Measurements from ENCODE around the gene TSTD1.

TSTD1 gene

GRCh38 chr1:161051219-161051618 is 12.5 kb upstream of the TSTD1 start:
- no peak overlapping the region for H3K23ac ChIP-seq (ENCODE audit: low read length)

GRCh38 chr1:161048949-161049722 is 10.4 kb upstream of the TSTD1 start:
- Histone ChIP-seq H2BK5ac (ENCODE audit: low read depth, low read length, poor library complexity) (no peak overlapping the region), H3K9me3 (ENCODE audit: insufficient read depth, low read depth, low read length) (peaks cover 16% of the 10 kb centered on the region), H4K12ac (ENCODE audit: low read depth, low read length) (no peak overlapping the region), H3K79me2 (ENCODE audit: control insufficient read depth, insufficient read depth, low read length, poor library complexity) (peaks cover 9% of the 10 kb centered on the region), H3K27me3 (ENCODE audit: insufficient read depth, low read length) (no peaks in the 10 kb centered on the region), H2AFZ (ENCODE audit: insufficient read depth, low read length, poor library complexity) (no peak overlapping the region), H3K14ac (ENCODE audit: low read length) (no peak overlapping the region), H3K18ac (ENCODE audit: low read length) (no peak overlapping the region), H2BK120ac (ENCODE audit: insufficient read depth, low read length, poor library complexity) (no peak overlapping the region), H3K27ac (ENCODE audit: low read depth, low read length) (no peak overlapping the region), H3K23ac (ENCODE audit: low read length) (no peak overlapping the region), H3K9ac (ENCODE audit: low read length) (no peak overlapping the region), H3K79me1 (ENCODE audit: low read length) (peaks cover 12% of the 10 kb centered on the region), H2BK12ac (ENCODE audit: low read length) (no peak overlapping the region), H4K8ac (ENCODE audit: low read depth, low read length) (no peak overlapping the region), H2AK5ac (ENCODE audit: low read length) (no peak overlapping the region), H4K91ac (ENCODE audit: low read depth, low read length) (no peak overlapping the region), H3K4ac (ENCODE audit: low read depth, low read length) (no peak overlapping the region), H3K4me1 (ENCODE audit: control insufficient read depth in 1 of 2, insufficient read depth in 2 of 2, low read length in 2 of 2) (peaks cover 4% of the 10 kb centered on the region in 2 experiments), H3K4me2 (ENCODE audit: low read length) (no peak overlapping the region), H3K36me3 (ENCODE audit: control insufficient read depth in 1 of 2, insufficient read depth in 2 of 2, low read length in 2 of 2) (peaks cover 0 to 4% of the 10 kb centered on the region in 2 experiments), H3K4me3 (ENCODE audit: low read depth, low read length) (no peak overlapping the region)
- WGBS (ENCODE audit: extremely low coverage, insufficient coverage, insufficient read length) = no CpG with 5 or more reads among the region's 5 CpGs
- DNase-seq = no peak

More at GRCh38 chr1:161051219-161051618, 12.5 kb upstream of the TSTD1 start:
- Histone ChIP-seq H2BK5ac (ENCODE audit: low read depth, low read length, poor library complexity) (no peak overlapping the region), H3K18ac (ENCODE audit: low read length) (no peak overlapping the region), H3K14ac (ENCODE audit: low read length) (no peak overlapping the region), H4K8ac (ENCODE audit: low read depth, low read length) (no peak overlapping the region), H3K4me2 (ENCODE audit: low read length) (no peak overlapping the region), H3K4me3 (ENCODE audit: low read depth, low read length) (no peak overlapping the region), H3K36me3 (ENCODE audit: control insufficient read depth in 1 of 2, insufficient read depth in 2 of 2, low read length in 2 of 2) (peaks cover 0 to 4% of the 10 kb centered on the region in 2 experiments), H2AK5ac (ENCODE audit: low read length) (no peak overlapping the region), H3K9me3 (ENCODE audit: insufficient read depth, low read depth, low read length) (peaks cover 16% of the 10 kb centered on the region), H3K79me1 (ENCODE audit: low read length) (peaks cover 3% of the 10 kb centered on the region), H2AFZ (ENCODE audit: insufficient read depth, low read length, poor library complexity) (no peak overlapping the region), H3K4ac (ENCODE audit: low read depth, low read length) (no peak overlapping the region), H3K27me3 (ENCODE audit: insufficient read depth, low read length) (no peaks in the 10 kb centered on the region), H2BK120ac (ENCODE audit: insufficient read depth, low read length, poor library complexity) (peak overlapping the region; percentile 4), H3K9ac (ENCODE audit: low read length) (no peak overlapping the region), H4K12ac (ENCODE audit: low read depth, low read length) (no peak overlapping the region), H3K79me2 (ENCODE audit: control insufficient read depth, insufficient read depth, low read length, poor library complexity) (no peaks in the 10 kb centered on the region), H3K4me1 (ENCODE audit: control insufficient read depth in 1 of 2, insufficient read depth in 2 of 2, low read length in 2 of 2) (peaks cover 3 to 4% of the 10 kb centered on the region in 2 experiments), H3K27ac (ENCODE audit: low read depth, low read length) (no peak overlapping the region), H4K91ac (ENCODE audit: low read depth, low read length) (peak overlapping the region; percentile 37), H2BK12ac (ENCODE audit: low read length) (no peak overlapping the region)
- DNase-seq = no peak
- no CpG with 5 or more reads among the region's 10 CpGs for WGBS (ENCODE audit: extremely low coverage, insufficient coverage, insufficient read length)

- Histone ChIP-seq H3K36me3 (ENCODE audit: control insufficient read depth in 1 of 2, insufficient read depth in 2 of 2, low read length in 2 of 2) (peaks cover under 1 to 4% of the 10 kb centered on the region in 2 experiments), H3K79me1 (ENCODE audit: low read length) (peaks cover 12% of the 10 kb centered on the region), H4K12ac (ENCODE audit: low read depth, low read length) (no peak overlapping the region), H3K27me3 (ENCODE audit: insufficient read depth, low read length) (no peaks in the 10 kb centered on the region), H3K4ac (ENCODE audit: low read depth, low read length) (no peak overlapping the region), H3K27ac (ENCODE audit: low read depth, low read length) (no peak overlapping the region), H2BK5ac (ENCODE audit: low read depth, low read length, poor library complexity) (no peak overlapping the region), H3K9ac (ENCODE audit: low read length) (no peak overlapping the region), H2AFZ (ENCODE audit: insufficient read depth, low read length, poor library complexity) (no peak overlapping the region), H3K14ac (ENCODE audit: low read length) (no peak overlapping the region), H2BK120ac (ENCODE audit: insufficient read depth, low read length, poor library complexity) (no peak overlapping the region), H3K9me3 (ENCODE audit: insufficient read depth, low read depth, low read length) (peaks cover 16% of the 10 kb centered on the region), H2BK12ac (ENCODE audit: low read length) (no peak overlapping the region), H3K23ac (ENCODE audit: low read length) (no peak overlapping the region), H4K91ac (ENCODE audit: low read depth, low read length) (no peak overlapping the region), H2AK5ac (ENCODE audit: low read length) (no peak overlapping the region), H3K4me1 (ENCODE audit: control insufficient read depth in 1 of 2, insufficient read depth in 2 of 2, low read length in 2 of 2) (peaks cover 0 to 4% of the 10 kb centered on the region in 2 experiments), H3K79me2 (ENCODE audit: control insufficient read depth, insufficient read depth, low read length, poor library complexity) (peaks cover 10% of the 10 kb centered on the region), H4K8ac (ENCODE audit: low read depth, low read length) (no peak overlapping the region), H3K4me2 (ENCODE audit: low read length) (no peak overlapping the region), H3K4me3 (ENCODE audit: low read depth, low read length) (no peak overlapping the region), H3K18ac (ENCODE audit: low read length) (no peak overlapping the region)
- WGBS (ENCODE audit: extremely low coverage, insufficient coverage, insufficient read length) = no CpG with 5 or more reads among the region's 18 CpGs
- DNase-seq = no peak
Measured at GRCh38 chr1:161047436-161048420, 9.0 kb upstream of the TSTD1 start.

- H3K27ac ChIP-seq (ENCODE audit: low read depth, low read length) = peak overlapping the region; percentile 71
- H3K23ac ChIP-seq (ENCODE audit: low read length) = no peak overlapping the region
- H2AFZ ChIP-seq (ENCODE audit: insufficient read depth, low read length, poor library complexity) = no peak overlapping the region
- peak overlapping the region; percentile 91 for H4K8ac ChIP-seq (ENCODE audit: low read depth, low read length)
- H3K9ac ChIP-seq (ENCODE audit: low read length) = no peak overlapping the region
- H3K4me2 ChIP-seq (ENCODE audit: low read length) = peak overlapping the region; percentile 81
- peak overlapping the region; percentile 82 for H4K91ac ChIP-seq (ENCODE audit: low read depth, low read length)
- no CpG with 5 or more reads among the region's 2 CpGs for WGBS (ENCODE audit: extremely low coverage, insufficient coverage, insufficient read length)
- no peak overlapping the region for H2BK12ac ChIP-seq (ENCODE audit: low read length)
- H3K18ac ChIP-seq (ENCODE audit: low read length) = peak overlapping the region; percentile 41
- peak in 1 of 2 donors; percentile 27 for DNase-seq
- no peak overlapping the region for H2BK120ac ChIP-seq (ENCODE audit: insufficient read depth, low read length, poor library complexity)
- H3K79me1 ChIP-seq (ENCODE audit: low read length) = peaks cover 12% of the 10 kb centered on the region
- no peak overlapping the region for H2AK5ac ChIP-seq (ENCODE audit: low read length)
- H3K14ac ChIP-seq (ENCODE audit: low read length) = peak overlapping the region; percentile 55
- H4K12ac ChIP-seq (ENCODE audit: low read depth, low read length) = peak overlapping the region; percentile 46
- H2BK5ac ChIP-seq (ENCODE audit: low read depth, low read length, poor library complexity) = no peak overlapping the region
- peaks cover 11% of the 10 kb centered on the region in 2 experiments for H3K36me3 ChIP-seq (ENCODE audit: control insufficient read depth in 1 of 2, insufficient read depth in 2 of 2, low read length in 2 of 2)
- no peaks in the 10 kb centered on the region for H3K27me3 ChIP-seq (ENCODE audit: insufficient read depth, low read length)
- H3K9me3 ChIP-seq (ENCODE audit: insufficient read depth, low read depth, low read length) = peaks cover 16% of the 10 kb centered on the region
- H3K4me3 ChIP-seq (ENCODE audit: low read depth, low read length) = no peak overlapping the region
- no peak overlapping the region for H3K4ac ChIP-seq (ENCODE audit: low read depth, low read length)
- peaks cover 10% of the 10 kb centered on the region for H3K79me2 ChIP-seq (ENCODE audit: control insufficient read depth, insufficient read depth, low read length, poor library complexity)
- peaks cover 0 to 3% of the 10 kb centered on the region in 2 experiments for H3K4me1 ChIP-seq (ENCODE audit: control insufficient read depth in 1 of 2, insufficient read depth in 2 of 2, low read length in 2 of 2)
Measured at GRCh38 chr1:161046605-161047228, 8.0 kb upstream of the TSTD1 start.
